HG03378 (cell line): ENCODE data around the gene UGT1A3.

ENCODE experiments used
- ATAC-seq: cut with Tn5 transposase; IDR thresholded peaks from one replicate; pipeline ENCODE4 v1.9.1; 2021; ENCODE audit warnings: mild to moderate bottlenecking, moderate library complexity; ENCODE audit not compliant: unreplicated experiment

UGT1A3 gene

GRCh38 chr2:233793465-233794127, 64.8 kb downstream of the UGT1A3 start:
- ATAC-seq: no peak

DNA sequence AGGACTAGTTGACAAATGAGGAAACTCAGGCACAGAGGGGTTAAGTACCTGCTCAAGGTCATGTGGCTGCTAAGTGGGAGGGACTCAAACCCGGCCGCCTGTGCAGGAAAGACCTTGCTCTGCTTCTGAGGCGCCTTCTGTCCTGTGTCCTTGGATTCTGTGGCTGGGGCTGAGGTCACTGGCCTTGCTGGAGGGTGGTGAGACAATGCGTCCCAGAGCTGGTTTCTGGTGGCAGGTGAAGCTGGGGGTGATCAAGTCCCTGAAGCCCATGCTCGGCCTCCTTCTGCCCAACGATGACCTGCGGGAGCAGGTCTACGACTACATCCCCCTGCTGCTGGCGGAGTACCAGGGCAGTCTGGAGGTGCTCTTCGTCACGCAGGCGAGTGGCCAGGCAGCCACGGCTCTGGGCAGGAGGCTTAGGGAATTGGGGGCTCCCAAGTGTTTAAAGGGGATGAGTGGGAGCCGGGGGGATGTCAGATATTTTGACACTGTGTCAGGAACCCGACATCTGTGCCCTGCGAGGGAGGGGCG, 65.4 kb downstream of the UGT1A3 start:
- ATAC-seq: no peak

DNA sequence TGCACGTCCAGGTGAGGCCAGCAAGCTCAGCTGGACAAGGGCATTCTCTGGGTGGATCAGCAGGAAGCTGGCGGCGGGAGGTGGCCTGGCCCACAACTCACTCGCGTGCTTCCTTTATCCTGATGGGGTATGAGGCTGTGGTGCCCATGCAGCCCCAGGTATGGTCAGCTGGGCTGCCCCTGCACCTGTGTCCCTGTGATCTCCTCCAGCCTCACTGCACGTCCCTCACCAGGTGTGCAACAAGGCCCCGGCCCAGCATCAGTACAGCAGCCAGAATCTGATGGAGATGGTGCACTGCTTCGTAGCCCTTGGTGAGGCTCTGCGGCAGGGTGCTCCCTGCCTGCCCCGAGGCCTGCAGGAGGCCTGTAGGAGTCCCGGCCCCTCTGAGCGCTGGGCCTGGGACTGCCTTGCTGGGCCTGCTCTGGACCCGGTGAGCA, 66.9 kb downstream of the UGT1A3 start:
- ATAC-seq: no peak

DNA sequence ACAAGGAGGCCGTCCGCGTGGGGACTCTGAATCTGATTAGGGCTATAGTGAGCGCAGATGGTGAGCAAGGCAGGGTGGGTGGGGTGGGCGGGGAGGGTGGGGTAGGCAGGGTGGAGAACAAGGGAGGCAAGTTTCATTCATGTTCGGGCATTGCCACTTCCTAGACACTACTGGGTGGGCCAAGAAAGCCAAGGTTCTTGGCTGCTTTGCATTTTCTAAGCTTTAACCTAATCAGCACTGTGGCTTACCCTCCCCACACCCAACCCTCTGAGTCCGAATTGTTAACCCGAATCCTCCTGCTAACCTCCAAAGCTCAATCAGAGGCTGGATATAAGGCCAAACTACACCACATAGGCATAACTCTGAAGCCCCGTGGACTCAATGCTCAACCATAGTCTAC, 67.4 kb downstream of the UGT1A3 start:
- no peak for ATAC-seq

DNA sequence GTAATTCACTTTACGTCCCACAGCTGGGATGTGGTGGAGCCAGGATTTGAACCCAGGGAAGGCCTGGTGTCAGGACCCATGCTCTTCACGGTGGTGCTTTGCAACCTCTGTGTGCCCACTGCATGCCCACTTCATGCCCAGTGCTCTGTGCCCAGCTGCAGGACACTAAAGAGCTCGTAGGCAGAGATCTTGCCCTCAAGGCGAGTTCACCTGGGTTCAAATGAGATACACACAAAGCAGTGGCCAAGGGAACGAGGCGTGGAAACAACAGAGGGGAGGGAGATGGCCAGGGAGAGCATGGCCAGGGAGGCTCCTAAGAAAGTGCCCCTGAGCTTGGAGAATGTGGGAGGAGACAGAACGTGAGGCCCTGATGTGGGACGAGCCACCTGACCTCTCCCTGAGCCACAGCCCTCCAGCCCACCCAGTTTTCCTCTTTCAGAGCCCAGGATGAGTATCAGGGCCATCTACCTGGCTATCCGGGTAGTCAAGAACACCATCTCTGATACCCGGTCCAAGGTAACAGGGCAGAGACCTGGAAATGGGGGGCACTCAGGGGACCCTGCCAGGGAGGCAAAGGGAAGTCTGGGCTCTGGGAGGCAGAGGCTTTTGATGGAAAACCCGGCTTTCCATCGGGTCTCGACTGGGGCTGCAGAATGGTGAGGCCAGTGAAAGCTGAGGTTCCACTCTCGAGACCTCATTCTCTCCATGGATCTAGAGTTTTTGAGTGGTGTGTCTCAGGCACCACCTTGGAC, 69.7 kb downstream of the UGT1A3 start:
- no peak for ATAC-seq

GRCh38 chr2:233799087-233799665, 70.3 kb downstream of the UGT1A3 start:
- no peak for ATAC-seq

- no peak for ATAC-seq
These were observed 70.9 kb downstream of the UGT1A3 start for GRCh38 chr2:233799716-233800115.

GRCh38 chr2:233800208-233800607, 71.4 kb downstream of the UGT1A3 start:
- no peak for ATAC-seq

- no peak for ATAC-seq
These were observed 72.7 kb downstream of the UGT1A3 start for GRCh38 chr2:233801357-233802131.

DNA sequence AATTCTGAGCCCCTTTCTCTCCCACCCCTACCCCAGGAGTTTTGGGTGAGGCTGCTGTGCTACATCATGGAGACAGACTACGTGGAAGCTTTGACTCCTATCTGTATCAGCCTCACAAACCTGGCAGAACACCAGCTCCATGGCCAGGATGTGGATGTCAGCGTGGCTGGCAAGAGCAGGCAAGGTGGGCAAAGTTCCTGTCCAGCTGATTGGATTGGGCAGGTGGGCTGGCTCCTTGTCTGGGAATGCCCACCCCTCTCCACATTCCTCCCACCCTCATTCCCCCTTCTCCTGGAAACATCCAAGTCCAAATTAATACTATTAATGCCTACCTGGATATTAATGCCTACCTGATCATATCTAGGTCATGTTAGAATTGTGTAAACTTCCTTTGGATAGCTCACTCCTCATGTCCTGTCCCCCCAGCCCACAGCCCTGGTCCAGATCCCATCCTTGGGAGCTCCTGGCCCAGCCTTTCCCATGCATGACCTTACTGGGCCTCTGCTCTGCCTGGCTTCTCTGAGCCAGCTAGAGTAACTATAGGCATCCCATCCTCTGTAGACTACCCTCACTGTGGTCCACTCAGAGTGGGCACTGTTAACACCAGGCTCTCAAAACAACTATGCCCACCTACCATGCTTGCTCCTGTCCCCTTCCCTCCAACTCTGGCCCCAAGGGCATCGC, 73.4 kb downstream of the UGT1A3 start:
- ATAC-seq: no peak

DNA sequence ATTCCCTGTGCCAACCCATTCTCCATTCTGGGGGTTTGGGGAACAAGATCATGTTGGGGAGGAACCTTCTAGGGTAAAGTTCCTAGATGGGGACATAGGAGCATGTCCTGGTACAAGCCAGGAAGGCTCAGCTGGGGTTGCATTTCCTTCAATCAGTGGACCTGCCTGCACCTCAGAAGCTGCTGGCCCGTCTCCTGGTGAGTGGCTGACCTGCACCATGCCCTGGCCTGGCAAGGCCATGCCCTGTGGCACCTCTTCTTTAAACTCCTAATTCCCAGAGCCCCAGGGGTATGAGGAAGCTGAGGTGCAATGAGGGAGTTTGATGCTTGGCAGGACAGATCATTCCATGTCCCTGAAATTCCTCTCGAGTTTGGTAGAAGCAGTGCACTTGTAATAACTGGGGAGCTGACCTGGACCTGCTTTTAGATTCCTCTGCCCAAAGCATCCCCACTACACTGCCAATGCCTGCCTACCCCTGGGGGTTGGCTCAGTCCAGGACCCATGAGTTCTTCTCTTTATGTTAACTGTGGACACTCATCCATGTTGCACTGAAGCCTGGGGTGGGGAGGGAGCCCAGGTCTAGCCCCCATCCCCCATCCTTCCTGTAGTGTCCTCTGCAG, 74.6 kb downstream of the UGT1A3 start:
- no peak for ATAC-seq

GRCh38 chr2:233803994-233804393, 75.2 kb downstream of the UGT1A3 start:
- no peak for ATAC-seq

DNA sequence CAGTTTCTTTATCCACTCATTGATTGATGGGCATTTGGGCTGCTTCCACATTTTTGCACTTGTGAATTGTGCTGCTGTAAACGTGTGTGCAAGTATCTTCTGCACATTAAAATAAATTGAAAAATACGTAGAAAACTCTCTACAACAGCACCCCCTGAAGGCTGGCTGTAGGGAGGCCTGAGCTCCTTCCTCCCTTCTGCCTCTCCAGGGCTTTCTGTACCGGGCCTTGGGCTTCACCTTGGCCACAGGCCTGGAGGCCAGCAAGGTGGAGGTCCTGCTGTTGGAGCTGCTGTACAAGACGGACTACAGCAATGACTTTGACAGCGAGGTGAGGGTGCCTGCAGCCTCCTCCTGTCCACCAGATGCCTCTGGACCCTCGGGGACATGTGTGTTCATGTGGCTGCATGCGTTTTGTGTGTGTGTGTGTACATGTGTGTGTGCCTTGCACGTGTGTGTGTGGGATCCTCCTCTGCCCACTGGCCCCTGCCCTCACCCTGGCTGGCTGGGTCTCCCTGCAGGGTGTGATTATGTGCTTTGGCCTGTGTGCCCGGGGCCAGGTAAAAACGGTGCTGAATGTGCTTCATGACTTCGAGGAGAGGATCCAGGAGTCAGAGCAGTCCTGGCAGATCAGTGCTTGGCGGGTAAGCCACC, 78.5 kb downstream of the UGT1A3 start:
- no peak for ATAC-seq

- no peak for ATAC-seq
These were observed 79.4 kb downstream of the UGT1A3 start for GRCh38 chr2:233807966-233808935.

DNA sequence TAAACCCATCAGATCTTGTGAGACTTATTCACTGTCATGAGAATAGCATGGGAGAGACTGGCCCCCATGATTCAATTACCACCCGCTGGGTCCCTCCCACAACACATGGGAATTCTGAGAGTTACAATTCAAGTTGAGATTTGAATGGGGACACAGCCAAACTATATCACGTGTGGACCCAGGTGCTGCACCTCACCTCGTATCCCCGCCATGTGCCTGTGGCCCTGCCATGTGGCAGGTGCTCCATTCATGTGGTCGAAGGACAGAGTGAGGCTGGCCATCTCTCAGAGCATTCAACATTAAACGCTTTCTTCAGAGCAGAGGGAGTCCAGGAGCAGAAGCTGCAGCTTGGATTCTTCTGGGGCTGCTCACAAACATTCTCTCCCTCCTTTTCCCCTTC, 81.5 kb downstream of the UGT1A3 start:
- no peak for ATAC-seq

DNA sequence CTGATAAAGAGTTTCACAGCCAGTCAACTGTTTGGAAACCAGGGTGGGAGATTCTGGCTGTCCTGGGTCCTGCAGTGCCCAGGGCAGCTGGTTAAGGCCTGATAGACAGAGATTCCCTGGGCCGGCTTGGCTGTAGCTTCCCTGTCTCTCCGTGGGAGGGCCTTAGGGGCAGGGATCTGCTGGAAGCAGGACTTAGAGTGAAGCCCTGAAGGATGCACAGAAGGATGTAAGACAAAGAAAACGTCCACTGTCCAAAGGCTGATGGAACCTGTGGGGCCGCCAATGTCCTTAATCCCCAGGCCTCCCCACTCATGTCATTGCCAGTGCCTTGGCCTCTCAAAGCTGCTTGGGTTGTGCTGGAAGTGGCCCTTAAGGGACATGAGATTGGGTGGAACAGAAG, 82.2 kb downstream of the UGT1A3 start:
- no peak for ATAC-seq

DNA sequence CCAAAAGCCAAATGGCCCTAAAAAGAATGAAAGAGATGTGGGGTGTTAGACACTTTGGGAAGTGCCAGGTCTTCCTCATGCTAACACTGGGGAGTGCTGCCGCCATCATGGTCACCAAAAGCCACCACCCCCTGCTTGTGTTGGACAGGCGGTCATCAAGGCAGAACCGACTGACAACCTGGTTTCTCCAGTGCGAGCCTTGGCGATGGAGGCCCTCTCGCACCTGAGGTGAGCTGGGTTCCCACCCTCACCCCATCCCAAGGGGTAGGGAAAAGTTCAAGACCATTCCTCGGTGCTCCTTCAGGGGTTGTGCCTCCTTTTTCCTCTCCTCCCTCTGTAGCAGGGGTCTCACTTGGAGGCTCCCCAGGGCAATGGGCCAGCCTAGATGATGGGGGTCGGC, 82.9 kb downstream of the UGT1A3 start:
- no peak for ATAC-seq

DNA sequence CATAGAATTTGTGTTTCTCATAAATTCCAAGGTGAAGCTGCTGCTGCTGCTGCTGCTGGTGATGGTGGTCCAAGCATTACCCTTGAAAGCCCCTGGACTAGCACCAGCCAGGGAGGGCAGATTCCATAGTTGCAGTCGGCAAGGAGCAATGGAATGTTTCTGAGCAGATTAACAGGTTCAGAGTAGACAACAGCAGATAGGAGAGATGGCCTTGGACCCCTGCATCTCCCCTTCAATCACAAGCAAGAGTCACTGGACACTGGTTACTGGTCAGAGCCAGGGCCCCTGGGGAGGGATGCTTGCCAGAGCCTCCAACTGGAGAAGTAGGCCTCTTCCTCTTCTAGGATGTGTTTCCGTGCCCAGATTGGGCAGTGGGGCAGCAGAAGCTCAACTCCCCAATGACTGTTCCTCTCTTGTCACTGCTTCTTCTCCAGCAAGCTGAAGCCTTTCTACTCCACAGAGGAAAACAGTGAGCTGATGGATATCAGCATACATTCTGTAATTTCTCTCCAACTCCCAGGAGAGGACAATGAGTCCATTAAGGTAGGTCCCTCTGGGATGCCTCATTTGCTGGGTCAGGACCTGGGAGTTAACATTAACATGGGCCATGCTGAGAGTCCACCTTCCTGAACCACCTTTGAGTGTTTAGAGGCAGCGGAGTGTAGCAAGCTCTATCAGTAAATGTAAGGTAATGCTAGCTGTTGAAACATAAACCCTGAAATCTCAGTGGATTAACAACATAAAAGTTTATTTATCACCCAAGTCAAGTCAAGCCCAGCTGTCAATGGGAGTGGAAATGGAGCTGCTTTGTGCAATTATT, 84.6 kb downstream of the UGT1A3 start:
- ATAC-seq: no peak
